HCT116 (cell line): Measurements from ENCODE around the gene SLC47A2.

Experiments
- CTCF ChIP-seq, 3 experiments: fragments of 200-600 bp in 1 of 3; sonication (generic) in 1 of 3; IDR thresholded peaks in 2 of 3; conservative IDR thresholded peaks in 1 of 3; 2 replicates each; pipeline ENCODE4 v1.5.1; 2012 to 2017; ENCODE audit warnings: low read depth in 2 of 3, low read length in 2 of 3, antibody characterized with exemption in 1 of 3, borderline replicate concordance in 1 of 3, control low read depth in 1 of 3, mild to moderate bottlenecking in 1 of 3, mixed read lengths in 1 of 3, mixed run types in 1 of 3, moderate library complexity in 1 of 3; ENCODE audit not compliant: insufficient read depth in 1 of 3
- EZH2 ChIP-seq: fragments of 200-600 bp; sonication (generic); IDR thresholded peaks from 2 replicates; pipeline ENCODE4 v1.6.1; 2017; ENCODE audit warnings: antibody characterized with exemption, mixed run types
- EZH2phosphoT487 ChIP-seq: fragments of 200-600 bp; IDR thresholded peaks from 2 replicates; pipeline ENCODE4 v1.6.1; 2018; ENCODE audit warnings: antibody characterized with exemption, borderline replicate concordance
- FOSL1 ChIP-seq: IDR thresholded peaks from 2 replicates; pipeline ENCODE4 v1.6.1; 2012; ENCODE audit warnings: low read depth
- MAX ChIP-seq: IDR thresholded peaks from 2 replicates; pipeline ENCODE4 v1.6.1; 2012
- POLR2A ChIP-seq: IDR thresholded peaks from 2 replicates; pipeline ENCODE4 v1.7.0; 2011; ENCODE audit warnings: borderline replicate concordance; ENCODE audit not compliant: insufficient read depth, insufficient read length; ENCODE audit errors: extremely low read depth
- POLR2AphosphoS5 ChIP-seq: IDR thresholded peaks from 2 replicates; pipeline ENCODE4 v1.6.1; 2011; ENCODE audit warnings: mild to moderate bottlenecking, low read depth, low read length, moderate library complexity
- REST ChIP-seq: IDR thresholded peaks from 2 replicates; pipeline ENCODE4 v1.6.1; 2012; ENCODE audit warnings: low read depth
- SIN3A ChIP-seq: IDR thresholded peaks from 2 replicates; pipeline ENCODE4 v1.6.1; 2012; ENCODE audit warnings: low read depth
- SP1 ChIP-seq: IDR thresholded peaks from 2 replicates; pipeline ENCODE4 v1.6.1; 2012; ENCODE audit warnings: low read depth
- ZNF274 ChIP-seq: fragments of 200-500 bp; sonication (Bioruptor generic); IDR thresholded peaks from 2 replicates; pipeline ENCODE4 v1.6.1; 2014; ENCODE audit warnings: mild to moderate bottlenecking, low read depth, low read length, inconsistent platforms

GRCh38 chr17:19716108-19717030 is at the start of gene SLC47A2:
- no peak for TF ChIP-seq EZH2phosphoT487
- TF ChIP-seq MAX: no peak
- TF ChIP-seq POLR2A: no peak
- TF ChIP-seq POLR2AphosphoS5: no peak
- no peak for TF ChIP-seq ZNF274
- no peak for TF ChIP-seq CTCF (IDR thresholded peaks at IDR 0.05 in 2 of 3, conservative IDR thresholded peaks at IDR 0.05 in 1 of 3; ENCODE audit: borderline replicate concordance in 1 of 3, insufficient read depth in 1 of 3, low read depth in 2 of 3, low read length in 2 of 3)
- no peak for TF ChIP-seq SIN3A
- no peak for TF ChIP-seq EZH2
- TF ChIP-seq FOSL1: no peak
- no peak for TF ChIP-seq REST
- no peak for TF ChIP-seq SP1
